ENCODE data around the gene TTC39C.
"Not testable (repeated sequence)": the region's sequence is repeated elsewhere in the genome, so short reads cannot be mapped to it uniquely, and the experiment has no call there.

Gene TTC39C

DNA sequence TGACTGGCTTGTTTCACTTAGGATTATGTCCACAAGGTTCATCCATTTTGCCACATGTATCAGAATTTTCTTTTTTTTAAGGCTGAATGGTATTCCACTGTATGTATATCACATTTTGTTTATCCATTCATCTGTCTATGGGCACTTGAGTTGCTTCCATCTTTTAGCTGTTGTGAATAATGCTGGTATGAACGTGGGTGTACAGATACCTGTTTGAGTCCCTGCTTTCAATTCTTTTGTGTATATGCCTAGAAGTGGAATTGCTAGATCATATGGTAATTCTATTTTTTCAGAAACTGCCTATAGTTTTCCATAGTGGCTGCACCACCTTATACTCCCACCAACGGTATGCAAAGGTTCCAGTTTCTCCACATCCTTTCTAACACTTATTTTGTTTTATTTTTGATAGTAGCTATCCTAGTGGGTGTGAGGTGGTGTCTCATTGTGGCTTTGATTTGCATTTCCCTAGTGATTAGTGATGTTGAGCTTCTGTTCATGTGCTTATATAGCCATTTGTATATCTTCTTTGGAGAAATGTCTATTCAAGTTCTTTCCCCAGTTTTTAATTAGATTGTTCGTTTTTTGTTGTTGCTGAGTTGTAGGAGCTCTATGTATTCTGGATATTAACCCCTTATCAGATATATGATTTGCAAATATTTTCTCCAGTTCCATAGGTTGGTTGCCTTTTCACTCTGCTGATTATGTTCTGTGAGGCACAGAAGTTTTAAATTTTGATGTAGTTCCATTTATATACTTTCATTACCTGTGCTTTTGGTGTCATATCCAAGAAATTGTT is 40.7 kb downstream of the TTC39C start:
- DNase-seq, result no peak

DNA sequence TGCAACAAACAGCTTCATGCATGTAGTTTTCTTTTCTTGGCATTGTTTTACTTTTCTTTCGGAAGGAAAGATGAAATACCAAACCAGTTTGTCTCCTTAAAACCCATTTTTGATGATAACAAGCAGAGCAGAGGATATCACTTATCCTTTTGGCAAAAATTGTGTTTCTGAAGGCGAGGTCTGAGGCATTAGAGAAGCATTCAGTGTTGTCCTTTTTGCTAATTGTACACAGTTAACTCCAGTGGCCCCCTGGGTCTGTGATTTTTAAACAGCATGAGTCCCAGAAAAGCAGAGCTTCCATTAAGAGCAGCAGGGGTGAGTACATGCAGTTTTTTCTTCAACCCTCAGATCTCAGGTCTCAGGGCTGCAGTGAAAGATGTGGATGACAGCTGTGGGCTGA is 41.3 kb downstream of the TTC39C start:
- no peak for DNase-seq

GRCh38 chr18:24056506-24056905 is 42.0 kb downstream of the TTC39C start:
- DNase-seq, result no peak

GRCh38 chr18:24057804-24058203 is 43.2 kb downstream of the TTC39C start:
- DNase-seq, result no peak

- DNase-seq, result not testable (repeated sequence)
These were observed 44.8 kb downstream of the TTC39C start for GRCh38 chr18:24059385-24059784.

GRCh38 chr18:24060644-24061043 is 46.1 kb downstream of the TTC39C start:
- no peak for DNase-seq

DNA sequence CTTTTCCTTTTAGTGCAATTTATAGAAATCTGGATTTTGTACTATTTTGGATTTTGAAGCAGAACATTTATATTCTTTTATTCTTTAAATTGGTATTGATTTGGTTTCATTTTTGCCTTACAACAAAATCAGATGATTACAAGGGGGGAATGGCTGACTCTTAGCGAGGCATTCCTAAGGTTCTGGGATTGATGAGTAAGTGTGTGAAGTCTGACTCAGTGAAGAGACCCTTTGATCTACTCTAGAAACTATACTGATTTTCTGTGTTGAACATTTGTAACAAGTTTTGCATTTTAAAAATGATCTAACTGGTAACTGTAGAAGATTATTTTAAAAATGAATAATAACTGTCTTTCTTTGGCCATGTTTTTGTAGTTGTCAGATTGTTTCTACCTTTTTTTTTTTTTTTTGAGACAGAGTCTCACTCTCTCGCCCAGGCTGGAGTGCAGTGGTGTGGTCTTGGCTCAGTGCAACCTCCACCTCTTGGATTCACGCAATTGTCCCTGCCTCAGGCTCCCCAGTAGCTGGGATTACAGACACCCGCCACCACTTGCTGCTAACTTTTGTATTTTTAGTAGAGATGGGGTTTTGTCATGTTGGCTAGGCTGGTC is 48.7 kb downstream of the TTC39C start:
- DNase-seq, result no peak

DNA sequence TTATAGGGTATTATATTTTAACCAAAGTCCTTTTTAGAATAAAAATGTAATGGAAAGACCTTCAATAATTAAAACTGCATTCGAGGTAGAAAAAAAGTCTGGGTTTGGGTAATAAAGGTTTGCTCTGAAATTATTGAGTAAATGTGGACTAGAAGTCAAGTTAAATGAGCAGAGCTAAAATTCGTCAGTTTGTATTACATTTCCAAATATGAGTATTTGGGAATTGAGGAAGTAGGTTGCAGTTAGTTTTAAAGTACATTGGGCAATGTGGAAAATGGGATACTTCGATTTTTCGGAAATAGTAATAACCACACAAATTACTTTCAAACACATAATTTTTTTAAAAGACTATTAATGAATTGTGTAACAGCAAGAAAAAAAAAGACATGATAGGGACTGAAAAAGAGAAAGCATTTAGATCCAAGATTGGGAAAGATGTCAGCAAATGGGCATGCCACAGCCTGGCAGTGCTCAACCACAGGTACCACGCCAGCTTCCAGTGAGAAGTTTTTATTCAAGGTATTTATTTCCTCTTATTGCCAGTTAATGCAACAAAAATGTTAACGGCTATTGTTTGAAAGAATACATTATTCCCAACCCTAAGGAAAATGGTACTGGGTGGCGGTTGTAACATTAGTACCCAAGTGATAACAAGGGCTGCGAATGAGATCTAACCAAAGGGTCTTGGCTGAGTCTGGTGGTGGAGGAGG is 50.0 kb downstream of the TTC39C start:
- DNase-seq, result no peak

DNA sequence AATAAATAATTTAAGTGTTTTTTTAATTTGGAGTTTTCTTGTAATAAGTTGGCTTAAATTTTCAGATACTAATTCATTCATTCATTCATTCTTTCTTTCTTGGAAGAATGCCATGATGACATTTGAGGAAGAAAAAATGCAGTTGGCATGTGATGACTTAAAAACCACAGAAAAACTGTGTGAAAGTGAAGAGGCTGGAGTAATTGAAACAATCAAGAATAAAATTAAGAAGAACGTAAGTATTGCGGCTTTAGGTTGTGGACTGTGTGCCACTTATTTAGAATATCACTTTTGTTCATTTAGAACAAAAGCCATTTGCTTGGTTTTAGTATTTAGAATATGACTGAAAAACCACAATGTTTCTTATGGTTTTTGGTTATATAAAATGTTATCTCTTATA is 51.4 kb downstream of the TTC39C start:
- DNase-seq, result no peak

- DNase-seq, result no peak
These were observed 54.6 kb downstream of the TTC39C start for GRCh38 chr18:24068945-24069693.

DNA sequence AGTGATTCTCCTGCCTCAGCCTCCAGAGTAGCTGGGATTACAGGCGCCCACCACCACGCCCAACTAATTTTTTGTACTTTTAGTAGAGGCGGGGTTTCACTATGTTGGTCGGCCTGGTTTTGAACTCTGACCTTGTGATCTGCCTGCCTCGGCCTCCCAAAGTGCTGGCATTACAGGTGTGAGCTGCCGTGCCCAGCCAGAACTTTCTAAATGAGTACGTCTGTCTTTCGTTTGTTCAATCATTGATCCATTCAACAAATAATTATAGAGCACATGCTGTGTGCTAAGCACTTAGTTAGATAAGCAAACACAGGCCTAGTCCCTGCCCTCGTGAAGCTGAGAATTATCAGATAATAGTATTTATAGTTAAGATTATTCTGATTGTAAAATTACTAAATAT is 56.5 kb downstream of the TTC39C start:
- no peak for DNase-seq

- no peak for DNase-seq
These were observed 57.2 kb downstream of the TTC39C start for GRCh38 chr18:24071779-24072178.

- no peak for DNase-seq
These were observed 58.2 kb downstream of the TTC39C start for GRCh38 chr18:24072743-24073142.

GRCh38 chr18:24073791-24074190 is 59.2 kb downstream of the TTC39C start:
- DNase-seq, result no peak

DNA sequence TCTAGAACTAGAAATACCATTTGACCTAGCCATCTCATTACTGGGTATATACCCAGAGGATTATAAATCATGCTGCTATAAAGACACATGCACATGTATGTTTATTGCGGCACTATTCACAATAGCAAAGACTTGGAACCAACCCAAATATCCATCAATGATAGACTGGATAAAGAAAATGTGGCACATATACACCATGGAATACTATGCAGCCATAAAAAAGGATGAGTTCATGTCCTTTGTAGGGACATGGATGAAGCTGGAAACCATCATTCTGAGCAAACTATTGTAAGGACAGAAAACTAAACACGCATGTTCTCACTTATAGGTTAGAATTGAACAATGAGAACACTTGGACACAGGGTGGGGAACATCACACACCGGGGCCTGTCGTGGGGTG is 60.2 kb downstream of the TTC39C start:
- not testable (repeated sequence) for DNase-seq

- DNase-seq, result peak; percentile 70
These were observed 61.4 kb downstream of the TTC39C start for GRCh38 chr18:24075767-24076597.

DNA sequence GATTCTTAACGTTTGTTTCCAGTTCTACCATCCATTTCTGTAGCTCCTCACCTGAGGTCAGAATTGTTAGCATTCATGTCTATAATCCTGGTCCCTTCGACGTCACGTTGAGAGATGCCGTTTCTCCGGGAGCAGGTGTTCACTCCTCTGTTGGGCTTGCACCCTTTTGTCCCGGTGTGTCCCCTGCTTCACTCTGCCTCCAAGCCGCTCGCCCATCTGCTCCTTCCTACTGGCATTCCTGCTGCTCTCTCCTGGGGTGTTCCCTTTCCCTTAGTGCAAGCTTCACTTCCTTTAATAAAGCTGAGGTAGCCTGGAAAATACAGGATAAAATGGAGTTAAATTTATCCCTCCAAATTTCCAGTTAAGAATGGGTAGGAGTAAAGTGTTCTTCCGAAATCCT is 62.4 kb downstream of the TTC39C start:
- no peak for DNase-seq

DNA sequence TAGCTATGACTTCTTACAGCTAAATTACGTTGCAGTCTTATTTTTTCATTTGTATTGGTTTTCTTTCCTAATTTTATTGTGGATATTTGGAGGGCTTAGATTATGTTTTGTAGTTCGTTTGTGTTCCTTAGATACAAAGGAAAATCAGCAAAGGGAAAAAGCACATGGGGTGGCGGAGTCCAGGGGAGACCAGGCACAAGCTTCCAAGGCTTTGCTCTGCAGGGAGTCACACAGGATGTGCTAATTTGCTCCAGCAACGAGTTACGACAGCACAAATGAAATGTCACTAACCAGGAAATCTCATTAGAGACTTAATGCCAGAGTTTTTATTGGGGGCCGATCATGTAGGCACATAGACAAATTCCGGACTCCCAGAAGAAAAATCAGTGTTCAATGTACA is 63.8 kb downstream of the TTC39C start:
- no peak for DNase-seq

- no peak for DNase-seq
These were observed 66.3 kb downstream of the TTC39C start for GRCh38 chr18:24080861-24081260.

DNA sequence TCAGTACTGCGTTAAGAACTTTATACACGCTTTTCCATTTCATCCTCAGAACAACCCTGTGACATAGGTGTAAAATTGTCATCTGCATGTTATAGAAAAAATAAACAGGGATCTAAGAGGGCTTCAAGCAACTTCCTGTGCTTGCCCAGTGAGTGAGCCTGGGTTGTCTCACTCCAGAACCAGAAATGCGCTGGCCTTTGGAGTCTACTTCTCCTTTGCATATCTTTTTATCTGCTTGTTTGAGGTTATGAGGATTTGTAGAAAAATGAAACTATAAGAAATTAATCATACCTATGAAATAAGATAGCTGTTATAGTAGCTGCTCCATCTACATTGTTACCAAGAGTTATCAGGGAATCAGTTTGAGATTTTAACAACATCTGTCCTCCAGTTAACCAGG is 69.0 kb downstream of the TTC39C start:
- DNase-seq, result no peak

GRCh38 chr18:24086082-24086481 is 71.5 kb downstream of the TTC39C start:
- no peak for DNase-seq

GRCh38 chr18:24089076-24089475 is 74.5 kb downstream of the TTC39C start:
- no peak for DNase-seq

All from activated CD4-positive, CD25-positive, alpha-beta regulatory T cell treated with anti-CD3 and anti-CD28 coated beads, Interleukin-2, amount 50 U/mL, for 72 hours (primary cell).